Heart right ventricle (tissue), 16 donors: ENCODE data around the gene DNALI1. TPM values are rescaled to one million over a fixed set of nuclear protein-coding genes. Genes with fewer than 3 reads are reported as not detected.

Source experiments
- ATAC-seq, 8 donors: fragments of 200-7000 bp; cut with Tn5 transposase; one replicate each; pipeline ENCODE4 v1.9.1; 2020; ENCODE audit warnings: mild to moderate bottlenecking in 8 of 8, moderate library complexity in 8 of 8, moderate number of reproducible peaks in 1 of 8
- DNase-seq, 2 donors: peaks; one replicate each; pipeline ENCODE4 v3.0.0-alpha.2; 2020
- H3K27ac ChIP-seq, 10 donors: fragments of 200-600 bp; sonication (generic) in 2 of 10; one replicate each; pipeline versions ENCODE4 v1.5.0 to v1.8.0; 2020 to 2022; ENCODE audit warnings: mild to moderate bottlenecking in 3 of 10
- H3K27me3 ChIP-seq, 7 donors: fragments of 200-600 bp; one replicate each; pipeline ENCODE4 v1.8.0; 2021 to 2022; ENCODE audit warnings: mild to moderate bottlenecking in 2 of 7
- H3K36me3 ChIP-seq, 9 donors: fragments of 200-600 bp; sonication (generic) in 1 of 9; one replicate each; pipeline versions ENCODE4 v1.5.0 to v1.8.0; 2020 to 2022; ENCODE audit warnings: mild to moderate bottlenecking in 2 of 9
- H3K4me1 ChIP-seq, 9 donors: fragments of 200-600 bp; sonication (generic) in 1 of 9; one replicate each; pipeline versions ENCODE4 v1.5.0 to v1.8.0; 2020 to 2022; ENCODE audit warnings: mild to moderate bottlenecking in 4 of 9
- H3K4me3 ChIP-seq, 10 donors: fragments of 200-600 bp; sonication (generic) in 2 of 10; one replicate each; pipeline versions ENCODE4 v1.5.0 to v1.8.0; 2020 to 2022; ENCODE audit warnings: mild to moderate bottlenecking in 7 of 10, moderate library complexity in 2 of 10
- H3K9me3 ChIP-seq, 11 donors: fragments of 200-600 bp in 10 of 11; sonication (generic) in 2 of 11; one replicate each; pipeline versions ENCODE4 v1.5.0 to v1.8.0; 2013 to 2022; ENCODE audit warnings: mild to moderate bottlenecking in 2 of 11, control low read depth in 1 of 11, moderate library complexity in 1 of 11
- CTCF ChIP-seq, 9 donors: fragments of 200-600 bp; sonication (generic) in 2 of 9; IDR thresholded peaks; one replicate each; pipeline versions ENCODE4 v1.5.0 to v1.8.0; 2021 to 2022; ENCODE audit warnings: antibody characterized with exemption in 9 of 9, mild to moderate bottlenecking in 5 of 9, moderate library complexity in 1 of 9
- WGBS, 2 donors: extraction: QIAGEN DNeasy Blood & Tissue Kit; methylation state at CpG; one replicate each; pipeline ENCODE4 v1.1.7; 2013; ENCODE audit warnings: inconsistent platforms in 1 of 2; 5-methylcytosine and 5-hydroxymethylcytosine counted together
- intact Hi-C, 10 donors: fragments of 100-400 bp; cut with DNase I; formaldehyde crosslinking; loops; one replicate each; pipeline versions ENCODE4 v1.11.1 to v1.14.2; 2022
- polyA plus RNA-seq, 2 donors: library from polyadenylated mRNA; stranded (reverse); fragments of 200-250 nt; gene quantifications; one replicate each; pipeline ENCODE4 v1.2.3, GENCODE V29; 2013
- total RNA-seq, 10 donors: library from RNA; stranded (reverse); fragmentation: NEBNext Ultra II Directional in 3 of 10; extraction: Animal tissue kit (Norgen Biotek cat#: 25700) in 3 of 10; gene quantifications; one replicate each; pipeline versions ENCODE4 v1.2.1 to v1.2.4, GENCODE V29; 2021 to 2023
- donor health status: Arrhythmogenic right ventricular cardiomyopathy.
- donor health status: ischemic (EF 13 %, LVEDD 7.1; RV severe dilation, severe dysfunction).
- donor health status: healthy with polysubstance abuse.
- donor health status: DM: no; HTN: yes; CAD: no.
- donor health status: DM: no; HTN: no; CAD: no.
- donor health status: ischemic (EF 25% LVEDD 6.9; RV normal size, moderate dysfunction).
- donor health status: ischemic (EF 25% LVEDD 5.7; RV mildly dilated, moderate dysfunction).
- donor health status: healthy.
- donor health status: DM: yes; HTN: yes; CAD: no.
- donor health status: Ischemic cardiomyopathy.
- donor health status: ischemic (EF 35%, LVEDD 5.7; RV mildly dilated, moderate dysfunction).
- donor health status: nonischemic (EF 11% LVEDD 7.7; RV severe dilation, severe dysfunction).
- donor health status: DM: yes; HTN: yes; CAD: no.
- donor health status: PGD.
- donor health status: ischemic (EF 29% LVEDD 5.4; RV normal size, mild dysfunction).
- donor health status: nonischemic (EF 23%, LVEDD 6.1; RV moderate dilation, normal function).

DNALI1 gene
- total and polyA plus RNA-seq, 12 donors: 1.9 to 9.4 (median 4.0) TPM

GRCh38 chr1:37614105-37614504 is 57.4 kb downstream of the DNALI1 start:
- no peak for TF ChIP-seq CTCF (IDR thresholded peaks at IDR 0.05)
- DNase-seq: no peak
- Histone ChIP-seq H3K27ac (no peak overlapping the region), H3K4me3 (no peak overlapping the region), H3K36me3 (no peaks in the 10 kb centered on the region), H3K9me3 (no peaks in the 10 kb centered on the region), H3K4me1 (no peaks in the 10 kb centered on the region), H3K27me3 (peaks cover 0 to 71% (median 57%) of the 10 kb centered on the region in 7 donors)
- intact Hi-C loops: no loop called here
- whole genome bisulfite sequencing, 2 donors: 79 to 84% methylated on average over 5 of the region's 5 CpGs
- no peak for ATAC-seq

GRCh38 chr1:37616330-37616729 is 59.6 kb downstream of the DNALI1 start:
- H3K36me3 ChIP-seq: no peaks in the 10 kb centered on the region
- intact Hi-C loops: no loop called here
- no peak for TF ChIP-seq CTCF (IDR thresholded peaks at IDR 0.05)
- 69 to 76% methylated on average over 14 of the region's 14 CpGs for WGBS, 2 donors
- no peaks in the 10 kb centered on the region for H3K9me3 ChIP-seq
- no peak for ATAC-seq
- peaks cover 0 to 91% (median 77%) of the 10 kb centered on the region in 7 donors for H3K27me3 ChIP-seq
- no peak for DNase-seq
- H3K4me1 ChIP-seq: no peaks in the 10 kb centered on the region
- H3K27ac ChIP-seq: no peak overlapping the region
- H3K4me3 ChIP-seq: no peak overlapping the region

Other genes with a start within 250 kb of the DNALI1 start
- 10 to 100 TPM in 1 of 10 donors, 1 to 10 TPM in 9; 2.9 to 10.9 (median 4.9) TPM for gene ZC3H12A, start 82.4 kb upstream of the DNALI1 start, total RNA-seq
- 1 to 10 TPM; 4.5 to 5.2 TPM for gene ZC3H12A, start 82.4 kb upstream of the DNALI1 start, polyA plus RNA-seq
- gene MEAF6, start 42.2 kb upstream of the DNALI1 start, total RNA-seq: 10 to 100 TPM; 27.8 to 59.9 (median 38.0) TPM
- gene MEAF6, start 42.2 kb upstream of the DNALI1 start, polyA plus RNA-seq: 10 to 100 TPM; 33.8 to 34.0 TPM
- gene SNIP1, start 2.6 kb upstream of the DNALI1 start, total RNA-seq: 10 to 100 TPM in 3 of 10 donors, 1 to 10 TPM in 7; 6.0 to 12.1 (median 9.2) TPM
- gene SNIP1, start 2.6 kb upstream of the DNALI1 start, polyA plus RNA-seq: 1 to 10 TPM; 3.2 to 4.4 TPM
- gene GNL2, start 39.0 kb downstream of the DNALI1 start, total RNA-seq: 10 to 100 TPM; 20.2 to 35.4 (median 22.3) TPM
- 100 to 1,000 TPM in 1 of 2 donors, 10 to 100 TPM in 1; 41.5 to 196 TPM for gene GNL2, start 39.0 kb downstream of the DNALI1 start, polyA plus RNA-seq
- gene RSPO1, start 78.0 kb downstream of the DNALI1 start, total RNA-seq: under 1 TPM in 2 of 10 donors, not detected in 8; 0.10 to 0.35 TPM
- under 1 TPM in 1 of 2 donors, not detected in 1; 0.03 TPM for gene RSPO1, start 78.0 kb downstream of the DNALI1 start, polyA plus RNA-seq
- 1 to 10 TPM in 1 of 10 donors, under 1 TPM in 8, not detected in 1; 0.09 to 2.9 (median 0.42) TPM for gene CDCA8, start 135.6 kb downstream of the DNALI1 start, total RNA-seq
- under 1 TPM; 0.29 to 0.41 TPM for gene CDCA8, start 135.6 kb downstream of the DNALI1 start, polyA plus RNA-seq
- gene EPHA10, start 208.2 kb downstream of the DNALI1 start, total RNA-seq: under 1 TPM in 4 of 10 donors, not detected in 6; 0.04 to 0.15 (median 0.06) TPM
- gene EPHA10, start 208.2 kb downstream of the DNALI1 start, polyA plus RNA-seq: under 1 TPM; 0.04 to 0.15 TPM
- gene MANEAL, start 236.9 kb downstream of the DNALI1 start, total RNA-seq: 1 to 10 TPM in 8 of 10 donors, under 1 TPM in 2; 0.69 to 3.1 (median 1.6) TPM
- under 1 TPM; 0.66 to 0.75 TPM for gene MANEAL, start 236.9 kb downstream of the DNALI1 start, polyA plus RNA-seq